GM04504 (cell line): ENCODE data around the gene TANGO2.

Experiments used
- DNase-seq: peaks from one replicate; pipeline ENCODE4 v3.0.0-alpha.2; 2012; ENCODE audit warnings: low read depth

Gene TANGO2

GRCh38 chr22:20107471-20107901 lies 86.6 kb downstream of the TANGO2 start:
- DNase-seq: no peak

GRCh38 chr22:20107951-20108756 lies 87.2 kb downstream of the TANGO2 start:
- DNase-seq: no peak

GRCh38 chr22:20108757-20109230 lies 87.9 kb downstream of the TANGO2 start:
- DNase-seq: no peak

DNA sequence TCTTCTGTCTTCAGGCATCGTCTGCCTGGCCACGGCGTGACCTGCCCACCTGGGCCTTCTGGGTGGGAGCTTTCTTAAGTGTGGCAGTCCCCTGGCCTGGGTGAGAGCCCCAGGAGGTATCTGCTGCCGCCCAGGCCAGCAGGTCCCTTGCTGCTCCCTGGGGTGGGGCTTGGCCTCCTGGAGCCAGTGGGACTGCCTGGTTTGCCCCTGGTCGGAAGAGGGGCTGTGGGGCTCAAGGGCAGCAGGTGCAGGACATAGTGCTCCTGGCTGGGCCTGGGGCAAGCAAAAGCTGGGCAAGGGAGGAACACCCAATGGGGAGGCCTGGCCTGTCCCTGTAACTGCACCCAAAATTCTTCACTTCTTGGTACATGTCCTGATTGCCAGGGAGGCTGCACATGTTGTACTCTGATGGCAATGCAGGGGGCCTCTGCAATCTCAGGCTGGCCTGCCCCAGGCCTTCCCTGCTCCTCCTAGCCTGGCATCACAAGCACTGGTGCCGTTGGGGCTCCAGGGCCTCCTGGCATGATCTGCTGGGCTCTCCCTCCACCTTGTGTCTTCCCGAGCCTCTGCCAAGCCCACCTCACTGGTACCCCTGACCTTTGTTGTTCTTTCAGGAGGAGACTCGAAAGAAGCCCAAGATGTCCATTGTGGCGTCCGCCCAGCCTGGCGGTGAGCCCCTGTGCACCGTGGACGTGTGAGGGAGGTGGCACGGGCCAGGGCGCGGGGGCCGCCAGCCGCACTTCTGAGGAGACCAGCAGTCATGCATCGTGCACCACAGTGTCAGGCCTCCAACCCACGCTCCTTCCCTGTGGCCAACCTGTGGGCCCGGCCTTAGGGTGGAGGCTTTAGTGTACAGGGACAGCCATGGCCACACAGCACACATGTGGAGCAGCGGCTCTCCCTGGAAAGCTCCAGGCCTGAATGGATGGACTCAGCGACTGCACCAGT lies 88.8 kb downstream of the TANGO2 start:
- no peak for DNase-seq

- DNase-seq: no peak
Observed at GRCh38 chr22:20110359-20110985, 89.6 kb downstream of the TANGO2 start.

- no peak for DNase-seq
Observed at GRCh38 chr22:20111045-20111688, 90.3 kb downstream of the TANGO2 start.

DNA sequence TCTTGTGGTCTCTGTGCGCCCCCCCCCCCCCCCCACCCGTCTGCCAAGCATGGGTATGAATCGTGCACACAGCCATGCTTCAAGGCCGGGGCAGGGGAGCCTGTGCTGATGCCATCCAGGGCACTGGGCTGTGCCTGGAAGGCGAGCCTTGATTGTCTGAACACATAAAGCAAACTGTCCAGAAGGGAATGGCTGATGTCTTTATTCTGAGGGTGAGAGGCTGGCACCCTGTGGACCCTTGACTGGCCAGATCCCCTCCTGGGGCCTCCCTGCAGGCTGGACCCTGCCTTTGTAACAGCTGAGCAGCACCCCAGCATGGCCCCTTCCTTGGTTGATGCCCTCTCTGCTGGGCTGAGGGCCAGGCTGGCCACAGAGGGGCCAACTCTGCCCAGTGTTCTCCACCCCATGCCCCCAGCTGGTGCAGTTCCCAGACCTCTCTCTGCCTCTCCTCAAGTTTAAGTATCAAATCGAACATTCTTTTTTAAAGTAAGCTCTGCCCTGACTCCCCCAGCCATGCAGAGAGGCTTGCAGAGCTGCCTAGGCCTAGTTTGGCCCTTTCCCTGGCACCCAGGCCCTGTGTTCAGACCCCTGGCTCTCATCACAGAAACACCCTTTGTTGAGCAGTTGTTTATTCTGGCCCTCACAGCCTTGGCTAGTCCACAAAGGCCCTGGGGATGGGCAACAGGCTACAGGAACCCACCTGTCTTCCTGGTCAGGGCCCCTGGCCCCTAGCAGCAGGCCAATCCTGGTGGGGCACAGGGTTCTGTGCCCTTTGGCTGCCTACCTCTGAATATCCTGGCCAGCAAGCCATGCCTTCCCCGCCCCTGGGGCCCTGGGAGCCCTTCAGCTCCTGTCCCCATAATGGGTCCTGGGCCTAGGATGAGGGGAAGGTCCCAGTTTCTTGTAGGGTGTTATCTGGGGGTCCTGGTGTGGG lies 91.0 kb downstream of the TANGO2 start:
- DNase-seq: no peak

GRCh38 chr22:20112623-20113511 lies 92.0 kb downstream of the TANGO2 start:
- no peak for DNase-seq

DNA sequence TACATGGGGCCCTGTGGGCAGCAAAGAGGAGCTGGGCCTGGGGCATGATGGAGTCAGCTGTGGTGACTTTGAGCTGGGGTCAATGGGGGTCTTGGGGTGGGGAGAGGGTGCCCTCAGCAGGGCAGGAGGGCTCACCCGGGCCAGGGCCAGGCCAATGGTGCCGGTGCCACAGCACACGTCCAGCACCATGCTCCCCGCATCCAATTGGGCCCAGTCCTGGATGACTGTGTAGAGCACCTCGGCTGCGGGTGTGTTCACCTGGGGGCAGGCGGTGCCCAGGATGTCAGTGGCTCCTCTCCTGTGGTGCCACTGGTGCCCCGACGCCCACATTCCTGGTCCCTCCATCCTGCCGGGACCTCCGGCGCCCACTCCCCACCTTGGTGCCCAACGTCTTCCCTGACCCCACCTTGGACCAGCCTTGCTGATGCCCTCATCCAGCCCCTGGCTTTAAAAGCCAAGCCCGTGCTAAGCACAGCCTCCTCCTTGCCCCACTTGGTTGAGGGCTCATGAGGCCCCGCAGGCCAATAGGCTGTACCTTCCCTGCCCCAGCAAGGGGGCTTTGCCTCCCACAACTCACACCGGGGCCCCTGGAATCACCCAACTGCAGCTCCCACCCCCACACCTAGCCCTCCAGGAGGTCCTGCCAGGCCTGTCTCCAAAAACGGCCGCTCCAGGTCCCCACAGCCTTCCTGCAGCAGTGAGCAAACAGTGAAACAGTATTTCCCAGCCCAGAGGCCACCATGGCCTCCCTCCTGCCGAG lies 92.8 kb downstream of the TANGO2 start:
- DNase-seq: no peak

DNA sequence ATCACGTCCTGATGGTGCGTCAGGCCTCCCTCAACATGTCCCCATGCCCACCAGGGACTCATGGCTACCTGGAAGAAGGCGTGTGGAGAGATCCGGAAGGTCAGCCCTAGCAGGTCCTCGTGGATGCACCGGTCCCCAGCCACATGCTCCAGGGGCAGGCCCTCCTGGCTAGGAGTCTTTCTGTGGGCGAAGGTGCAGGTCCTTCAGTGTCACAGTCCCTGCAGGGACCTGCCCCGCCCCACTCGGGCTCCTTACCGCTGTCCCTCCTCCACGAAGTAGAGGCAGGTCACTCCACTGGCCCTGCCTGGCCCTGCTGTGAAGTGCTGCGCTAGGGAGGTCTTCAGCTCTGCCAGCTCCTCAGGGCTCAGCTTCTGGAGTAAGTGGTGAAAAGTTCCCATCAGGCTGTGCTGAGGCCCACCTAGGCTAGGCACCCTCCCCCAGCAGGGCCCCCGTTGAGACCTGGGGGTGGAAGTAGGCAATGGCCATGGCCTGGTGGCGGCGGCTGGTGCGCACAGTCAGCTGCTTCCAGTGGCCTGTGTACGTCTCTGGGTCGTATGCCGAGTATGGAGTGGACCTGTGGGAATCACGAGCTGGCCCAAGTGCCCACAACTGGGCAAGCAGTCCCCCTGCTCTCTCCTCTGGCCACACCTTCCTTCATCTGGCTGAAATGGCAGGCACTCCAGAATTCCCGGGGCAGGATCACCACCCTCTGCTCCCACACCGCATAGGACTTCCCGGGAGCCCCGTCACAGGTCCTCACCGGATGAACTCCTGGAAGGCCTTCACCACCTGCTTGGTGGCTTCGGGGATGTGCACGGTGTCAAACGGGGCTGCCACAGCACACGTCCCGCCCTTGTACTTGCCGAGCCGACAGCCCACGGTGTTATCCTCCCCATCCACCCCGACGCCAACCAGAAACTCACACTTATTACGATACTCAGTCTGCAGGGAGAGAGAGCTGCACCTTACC lies 93.9 kb downstream of the TANGO2 start:
- DNase-seq: no peak

- DNase-seq: no peak
Observed at GRCh38 chr22:20115691-20116375, 94.9 kb downstream of the TANGO2 start, which contains the start of gene RANBP1. Gene RANBP1, plus strand, starts transcription at chr22:20116104. Its CDS starts 81 bp downstream, at chr22:20116185.

DNA sequence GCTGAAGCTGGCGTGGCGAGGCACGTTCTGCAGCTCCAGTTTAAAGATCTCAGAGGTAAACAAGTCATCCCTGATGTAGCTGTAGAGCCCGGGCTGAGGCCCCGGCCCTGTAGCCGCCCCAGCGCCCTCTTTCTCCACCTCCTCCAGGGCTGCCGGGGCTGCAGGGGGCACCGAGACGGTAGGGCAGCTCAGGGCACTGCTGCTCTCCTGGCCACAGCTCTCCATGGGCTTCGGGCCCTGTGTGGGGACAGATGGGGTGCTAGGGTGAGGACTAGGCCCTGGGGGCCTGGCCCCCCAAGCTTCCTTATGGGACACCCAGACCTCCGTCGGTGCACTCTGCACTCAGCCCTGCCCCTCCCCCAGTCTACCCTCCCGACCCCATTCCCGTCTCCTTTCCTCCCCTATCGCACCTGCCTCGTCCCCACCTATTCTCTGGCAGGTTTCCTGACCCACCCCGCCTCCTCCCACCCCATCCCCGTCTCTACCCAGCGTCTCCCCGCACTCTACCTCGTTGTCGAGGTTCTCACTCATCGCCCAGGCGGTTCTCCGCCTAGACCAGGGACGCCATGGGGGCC lies 95.6 kb downstream of the TANGO2 start:
- DNase-seq: no peak
